Right ventricle myocardium inferior (tissue), 1 donor: Measurements from ENCODE around the gene CECR2. TPM values are rescaled to one million over a fixed set of nuclear protein-coding genes. Genes with fewer than 3 reads are reported as not detected.
"Not testable (repeated sequence)": the region's sequence is repeated elsewhere in the genome, so short reads cannot be mapped to it uniquely, and the experiment has no call there.

Experiments
- ATAC-seq: fragments of 200-7000 bp; cut with Tn5 transposase; one replicate; pipeline ENCODE4 v1.9.1; 2020; ENCODE audit warnings: mild to moderate bottlenecking, moderate library complexity
- DNase-seq: peaks from one replicate; pipeline ENCODE4 v3.0.0; 2021; ENCODE audit errors: missing footprints
- intact Hi-C: fragments of 100-400 bp; cut with DNase I; formaldehyde crosslinking; loops from one replicate; pipeline ENCODE4 v1.11.0; 2022
- total RNA-seq: library from RNA; stranded (reverse); fragmentation: NEBNext Ultra II Directional; extraction: Animal tissue kit (Norgen Biotek cat#: 25700); gene quantifications from one replicate; pipeline ENCODE4 v1.2.1, GENCODE V29; 2021
- donor health status: DM: no; HTN: yes; CAD: no; lungs with severe emphysema.

CECR2 gene
- total RNA-seq, 1 donor from 2014 or later = 6.4 TPM

DNA sequence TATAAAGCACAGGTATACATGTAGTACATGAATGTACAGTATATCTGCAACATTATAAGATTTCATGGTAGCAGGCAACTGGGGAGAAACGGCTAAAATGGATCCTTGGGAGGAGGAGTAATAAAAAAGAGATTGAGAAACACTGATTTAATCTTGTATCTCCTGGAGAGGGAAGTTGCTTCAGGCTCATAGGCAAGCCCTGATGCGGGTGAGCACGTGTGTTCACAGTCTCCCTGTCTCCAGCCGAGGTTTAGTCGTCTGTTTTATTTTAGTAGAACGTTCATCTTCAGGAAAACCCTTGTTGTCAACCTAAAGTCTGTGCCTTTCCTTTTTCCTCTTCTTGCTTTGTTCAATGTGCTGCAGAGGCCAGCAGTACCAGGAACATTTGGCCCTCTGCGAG, 172.2 kb downstream of the CECR2 start:
- no peak for ATAC-seq
- intact Hi-C loops = no loop called here

DNA sequence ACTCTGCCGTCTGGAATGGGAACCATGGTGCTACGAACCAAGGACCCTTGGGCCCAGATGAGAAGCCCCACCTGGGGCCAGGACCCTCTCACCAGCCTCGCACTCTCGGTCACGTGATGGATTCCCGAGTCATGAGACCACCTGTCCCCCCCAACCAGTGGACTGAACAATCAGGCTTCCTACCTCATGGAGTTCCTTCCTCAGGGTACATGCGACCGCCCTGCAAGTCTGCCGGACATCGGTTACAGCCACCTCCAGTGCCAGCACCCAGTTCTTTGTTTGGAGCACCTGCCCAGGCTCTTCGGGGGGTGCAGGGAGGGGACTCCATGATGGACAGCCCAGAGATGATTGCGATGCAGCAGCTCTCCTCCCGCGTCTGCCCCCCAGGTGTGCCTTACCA, 173.2 kb downstream of the CECR2 start:
- no peak for DNase-seq

More for the DNA sequence above, 172.2 kb downstream of the CECR2 start:
- DNase-seq = no peak

DNA sequence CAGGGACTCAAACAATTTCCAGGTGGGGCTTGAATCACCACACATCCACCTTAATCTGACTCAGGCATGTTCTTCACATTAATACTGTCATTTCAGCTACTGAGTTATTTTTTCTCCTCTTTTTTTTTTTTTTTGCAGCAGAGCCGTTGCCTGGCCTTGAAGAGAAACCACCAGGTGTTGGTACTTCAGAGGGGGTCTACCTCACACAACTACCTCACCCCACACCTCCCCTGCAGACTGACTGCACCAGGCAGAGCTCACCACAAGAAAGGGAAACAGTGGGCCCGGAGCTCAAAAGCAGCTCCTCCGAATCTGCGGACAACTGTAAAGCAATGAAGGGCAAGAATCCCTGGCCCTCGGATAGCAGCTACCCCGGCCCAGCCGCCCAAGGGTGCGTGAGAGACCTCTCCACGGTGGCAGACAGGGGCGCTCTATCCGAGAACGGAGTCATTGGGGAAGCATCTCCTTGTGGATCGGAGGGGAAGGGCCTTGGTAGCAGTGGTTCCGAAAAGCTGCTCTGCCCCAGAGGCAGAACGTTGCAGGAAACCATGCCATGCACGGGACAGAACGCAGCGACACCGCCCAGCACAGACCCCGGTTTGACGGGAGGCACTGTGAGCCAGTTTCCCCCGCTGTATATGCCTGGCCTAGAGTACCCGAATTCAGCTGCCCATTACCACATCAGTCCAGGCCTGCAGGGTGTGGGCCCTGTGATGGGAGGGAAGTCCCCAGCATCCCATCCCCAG, 178.9 kb downstream of the CECR2 start:
- intact Hi-C loops = no loop called here
- DNase-seq (no peak), ATAC-seq (no peak)

More for the DNA sequence above, 173.2 kb downstream of the CECR2 start:
- ATAC-seq = peak; percentile 23
- intact Hi-C loops = no loop called here

DNA sequence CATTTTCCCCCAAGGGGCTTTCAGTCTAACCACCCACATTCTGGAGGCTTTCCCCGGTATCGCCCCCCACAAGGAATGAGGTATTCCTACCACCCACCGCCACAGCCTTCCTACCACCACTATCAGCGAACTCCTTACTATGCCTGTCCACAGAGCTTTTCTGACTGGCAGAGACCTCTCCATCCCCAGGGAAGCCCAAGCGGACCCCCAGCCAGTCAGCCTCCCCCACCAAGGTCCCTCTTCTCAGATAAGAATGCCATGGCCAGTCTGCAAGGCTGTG, 179.4 kb downstream of the CECR2 start:
- intact Hi-C loops = no loop called here
- ATAC-seq (no peak), DNase-seq (no peak)

DNA sequence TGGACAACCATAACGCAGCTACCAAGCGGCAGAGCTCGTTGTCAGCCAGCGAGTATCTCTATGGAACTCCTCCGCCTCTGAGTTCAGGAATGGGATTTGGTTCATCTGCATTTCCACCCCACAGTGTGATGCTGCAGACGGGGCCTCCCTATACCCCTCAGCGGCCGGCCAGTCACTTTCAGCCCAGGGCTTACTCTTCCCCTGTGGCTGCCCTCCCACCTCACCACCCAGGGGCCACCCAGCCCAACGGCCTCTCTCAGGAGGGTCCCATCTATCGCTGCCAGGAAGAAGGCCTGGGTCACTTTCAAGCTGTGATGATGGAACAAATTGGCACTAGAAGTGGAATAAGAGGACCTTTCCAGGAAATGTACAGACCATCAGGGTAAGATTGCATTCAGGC, 179.9 kb downstream of the CECR2 start:
- DNase-seq (no peak), ATAC-seq (no peak)
- intact Hi-C loops = no loop called here

DNA sequence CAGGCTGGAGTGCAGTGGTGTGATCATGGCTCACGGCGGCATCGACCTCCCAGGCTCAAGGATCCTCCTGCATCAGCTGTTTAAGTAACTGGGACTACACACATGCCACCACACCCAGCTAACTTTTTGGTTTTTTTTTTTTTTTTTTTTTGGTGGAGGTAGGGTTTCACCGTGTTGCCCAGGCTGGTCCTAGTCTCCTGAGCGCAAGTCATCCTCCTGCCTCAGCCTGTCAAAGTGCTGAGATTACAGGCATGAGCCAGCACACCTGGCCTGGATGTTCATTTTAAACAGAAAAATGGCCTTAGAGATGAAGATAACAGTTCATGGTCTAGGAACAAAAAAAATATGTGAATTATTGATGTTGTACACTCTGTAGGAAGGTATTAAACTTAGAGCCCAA, 180.4 kb downstream of the CECR2 start:
- no peak for ATAC-seq
- intact Hi-C loops = no loop called here
- DNase-seq = no peak

DNA sequence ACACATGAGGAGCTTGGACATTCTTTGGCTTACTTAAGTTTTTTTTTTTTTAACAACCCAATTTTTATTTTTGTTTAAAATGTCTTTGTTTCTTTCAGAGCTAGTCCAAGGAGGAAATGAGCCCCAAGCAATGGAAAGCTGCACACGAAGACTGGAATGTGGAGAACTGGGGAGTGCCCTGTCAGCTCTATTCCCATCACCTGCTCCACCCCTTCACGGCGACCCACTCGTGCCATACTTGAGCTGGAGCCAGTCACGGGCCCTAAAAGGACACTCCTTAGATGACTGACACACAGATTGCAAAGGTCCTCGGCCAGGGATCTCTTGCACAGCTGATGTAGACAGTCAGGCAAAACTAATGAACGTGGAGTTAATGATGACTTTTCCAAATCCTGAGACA, 183.5 kb downstream of the CECR2 start:
- ATAC-seq (peak; percentile 75), DNase-seq (no peak)

DNA sequence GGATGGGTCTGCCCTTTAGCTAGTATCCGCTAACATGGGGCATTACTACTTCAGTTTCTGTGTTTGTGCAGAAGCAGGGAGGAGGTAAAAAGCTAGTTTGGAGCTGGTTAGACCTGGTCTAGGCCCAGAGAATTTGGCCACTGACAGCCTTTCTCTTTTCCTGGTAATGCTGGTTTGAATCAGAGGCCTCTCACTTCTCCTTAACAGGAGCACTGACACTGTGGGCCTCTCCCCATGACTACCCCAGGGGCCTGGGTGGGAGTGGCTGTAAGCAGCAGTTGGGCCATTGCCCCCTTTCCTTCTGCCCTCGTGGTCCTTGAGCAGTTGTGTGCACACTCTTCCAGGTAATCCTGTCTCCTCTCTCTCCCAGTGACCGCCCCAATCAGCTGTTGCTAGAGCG, 185.6 kb downstream of the CECR2 start:
- ATAC-seq = no peak
- intact Hi-C loops = loop anchor here (5.0 kb wide), 1 partner anchor 232 kb away; no protein-coding TSS in a partner anchor

More for the DNA sequence above, 183.5 kb downstream of the CECR2 start:
- intact Hi-C loops = no loop called here

DNA sequence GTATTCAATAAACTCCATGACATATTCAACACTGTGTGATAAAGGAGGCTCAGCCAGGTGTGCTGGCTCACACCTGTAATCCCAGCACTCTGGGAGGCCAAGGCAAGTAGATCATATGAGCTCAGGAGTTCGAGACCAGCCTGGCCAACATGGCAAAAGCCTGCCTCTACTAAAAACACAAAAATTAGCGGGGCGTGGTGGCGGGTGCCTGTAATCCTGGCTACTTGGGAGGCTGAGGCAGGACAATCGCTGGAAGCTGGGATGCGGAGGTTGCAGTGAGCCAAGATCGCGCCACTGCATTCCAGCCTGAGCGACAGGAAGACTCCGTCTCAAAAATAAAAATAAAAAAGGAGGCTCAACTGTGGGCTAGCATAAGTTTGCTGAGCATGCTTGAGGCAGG, 189.9 kb downstream of the CECR2 start:
- ATAC-seq (no peak), DNase-seq (no peak)
- intact Hi-C loops = loop anchor here (2.0 to 5.0 kb wide), 2 partner anchors 168 to 228 kb away; no protein-coding TSS in a partner anchor

More for the DNA sequence above, 185.6 kb downstream of the CECR2 start:
- DNase-seq = no peak

DNA sequence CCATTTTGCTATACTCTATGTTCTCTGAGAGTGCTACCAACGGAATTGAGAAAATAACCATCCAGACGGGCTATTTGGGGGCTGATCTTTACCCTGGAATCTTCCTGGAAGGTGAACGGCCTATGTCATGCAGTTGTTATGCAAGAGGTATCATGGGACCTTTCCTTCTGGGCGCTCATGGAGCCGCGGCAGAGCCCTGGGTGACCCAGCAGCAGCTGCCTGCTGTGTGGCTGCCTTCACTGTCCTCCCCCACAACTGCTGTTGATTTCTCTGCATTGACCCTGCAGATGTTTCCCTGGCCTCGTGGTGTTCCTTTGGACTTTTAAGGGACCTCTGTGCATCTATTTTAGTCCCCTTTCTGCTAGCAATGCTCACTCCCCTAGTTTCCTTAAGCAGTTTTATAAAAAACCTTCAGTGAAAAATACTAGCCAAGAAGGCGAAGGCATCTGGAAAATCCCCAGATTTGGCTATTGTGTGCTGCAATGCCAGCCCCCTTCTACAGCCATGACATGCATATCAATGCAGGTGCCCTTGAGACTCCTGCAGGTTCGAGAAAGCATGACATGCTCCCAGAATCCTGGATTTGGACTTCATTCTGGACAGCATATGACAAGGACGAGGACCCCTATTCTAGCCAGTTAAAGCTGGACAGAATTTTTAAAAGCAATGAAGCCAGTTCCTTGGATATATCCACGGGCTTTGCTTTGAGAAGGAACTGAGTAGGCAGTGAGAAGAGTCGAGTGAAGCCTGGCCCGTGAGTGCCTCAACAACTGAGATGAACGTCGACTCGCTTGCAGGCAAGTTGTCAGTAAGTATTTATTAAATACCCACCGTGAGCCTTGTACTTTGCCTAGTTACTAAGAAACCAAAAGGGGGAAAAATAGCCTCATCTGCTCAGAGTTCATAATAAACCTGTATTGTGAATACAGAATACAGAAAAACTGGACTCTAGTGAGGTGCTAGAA, 193.9 kb downstream of the CECR2 start, which contains the start of gene SLC25A18:
Gene SLC25A18, plus strand, starts transcription at position 593 of the 965 bp plus-strand sequence. CDS start 16,447 bp downstream, outside the sequence.
- intact Hi-C loops = loop anchor here (2.0 kb wide), 1 partner anchor 76 kb away; the partner anchor contains the start of gene BCL2L13
- ATAC-seq (peak; percentile 93), DNase-seq (peak; percentile 78)

DNA sequence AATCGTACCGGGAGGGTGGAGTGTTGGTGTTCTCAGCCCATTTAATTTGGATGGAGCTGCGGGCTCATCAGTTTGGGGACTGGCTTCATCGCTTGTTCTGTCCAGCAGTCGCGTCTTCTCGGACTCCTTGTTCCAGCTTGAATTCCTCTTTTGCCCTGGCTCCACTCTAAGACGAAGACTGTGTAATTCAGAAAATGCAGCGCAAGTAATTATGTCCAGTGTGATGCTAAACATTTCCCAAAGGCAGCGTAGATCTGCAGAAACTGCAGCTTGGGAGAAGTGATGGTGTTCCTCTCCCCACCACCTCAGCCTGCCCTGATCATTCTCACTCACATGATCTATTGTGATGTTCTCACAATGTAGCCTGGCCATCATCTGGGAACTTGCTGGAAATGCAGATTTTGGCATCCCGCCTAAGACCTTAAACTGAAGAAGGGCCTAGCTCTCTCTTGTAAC, 194.7 kb downstream of the CECR2 start:
- intact Hi-C loops = loop anchor here (2.0 kb wide), 1 partner anchor 75 kb away; the partner anchor contains the start of gene BCL2L13
- ATAC-seq (peak; percentile 38), DNase-seq (no peak)

DNA sequence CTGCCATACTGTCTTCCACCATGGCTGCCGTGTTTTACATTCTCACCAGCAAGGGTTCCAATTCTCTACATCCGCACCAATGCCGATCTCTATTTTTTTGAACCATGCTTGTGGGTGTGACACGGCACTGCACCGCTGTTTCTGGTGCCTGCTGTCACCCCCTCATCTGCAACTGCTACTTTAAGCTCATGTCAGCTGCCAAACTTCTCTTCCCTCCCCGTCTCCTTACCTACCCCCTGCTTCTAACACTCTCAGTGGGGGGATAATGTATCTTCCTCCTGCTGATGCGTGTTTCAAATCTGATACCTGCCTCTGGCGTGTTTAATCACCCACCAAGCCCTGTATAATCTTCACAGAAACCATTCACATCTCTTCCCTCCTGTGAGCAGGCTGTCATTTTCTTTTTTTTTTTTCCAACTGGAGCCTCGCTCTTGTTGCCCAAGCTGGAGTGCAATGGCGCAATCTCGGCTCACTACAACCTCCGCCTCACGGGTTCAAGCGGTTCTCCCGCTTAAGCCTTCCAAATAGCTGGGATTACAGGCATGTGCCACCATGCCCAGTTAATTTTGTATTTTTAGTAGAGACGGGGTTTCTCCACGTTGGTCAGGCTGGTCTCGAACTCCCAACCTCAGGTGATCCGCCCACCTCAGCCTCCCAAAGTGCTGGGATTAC, 196.9 kb downstream of the CECR2 start:
- ATAC-seq, intact Hi-C loops, DNase-seq: not testable (repeated sequence)

DNA sequence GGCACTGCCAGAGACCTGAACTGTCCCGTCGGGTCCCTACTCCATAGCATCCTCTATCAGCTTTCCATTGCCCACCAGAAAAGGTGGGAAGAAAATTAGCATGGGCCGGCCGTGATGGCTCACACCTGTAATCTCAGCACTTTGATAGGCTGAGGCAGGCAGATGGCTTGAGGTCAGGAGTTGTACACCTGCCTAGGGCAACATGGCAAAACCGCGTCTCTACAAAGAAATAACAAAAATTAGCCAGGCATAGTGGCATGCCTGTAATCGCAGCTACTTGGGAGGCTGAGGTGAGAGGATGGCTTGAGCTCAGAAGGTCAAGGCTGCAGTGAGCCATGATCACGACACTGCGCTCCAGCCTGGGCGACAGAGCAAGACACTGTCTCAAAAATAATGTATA, 197.5 kb downstream of the CECR2 start:
- intact Hi-C loops = no loop called here
- ATAC-seq (no peak), DNase-seq (no peak)

DNA sequence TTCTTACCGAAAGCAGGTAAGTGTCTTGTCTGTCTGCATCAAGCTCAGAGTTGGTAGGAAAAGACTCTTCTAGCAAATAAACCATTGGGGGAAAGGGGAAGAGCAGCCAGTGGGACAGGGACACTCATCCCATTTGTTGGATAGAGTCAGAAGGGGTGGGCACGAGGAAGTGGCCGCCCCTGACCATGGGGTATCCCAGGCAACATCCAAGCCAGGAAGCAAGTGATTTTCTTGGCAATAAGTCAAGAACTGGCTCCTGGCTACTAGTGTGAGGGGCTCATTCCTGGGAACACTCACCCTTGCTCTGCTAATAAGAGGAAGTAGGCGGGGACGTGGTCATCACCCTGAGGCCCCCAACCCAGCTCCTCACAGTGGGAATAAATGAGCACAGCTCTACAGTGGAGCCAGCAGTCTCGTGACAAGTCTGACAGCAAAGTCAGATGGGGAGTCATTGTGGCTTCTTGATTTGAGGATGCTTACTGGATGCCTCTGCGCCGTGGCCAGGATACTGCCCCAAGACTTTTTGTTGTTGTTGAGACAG, 200.8 kb downstream of the CECR2 start:
- DNase-seq = no peak
- intact Hi-C loops = loop anchor here (2.0 kb wide), 1 partner anchor 69 kb away; the partner anchor contains the start of gene BCL2L13
- peak; percentile 37 for ATAC-seq

DNA sequence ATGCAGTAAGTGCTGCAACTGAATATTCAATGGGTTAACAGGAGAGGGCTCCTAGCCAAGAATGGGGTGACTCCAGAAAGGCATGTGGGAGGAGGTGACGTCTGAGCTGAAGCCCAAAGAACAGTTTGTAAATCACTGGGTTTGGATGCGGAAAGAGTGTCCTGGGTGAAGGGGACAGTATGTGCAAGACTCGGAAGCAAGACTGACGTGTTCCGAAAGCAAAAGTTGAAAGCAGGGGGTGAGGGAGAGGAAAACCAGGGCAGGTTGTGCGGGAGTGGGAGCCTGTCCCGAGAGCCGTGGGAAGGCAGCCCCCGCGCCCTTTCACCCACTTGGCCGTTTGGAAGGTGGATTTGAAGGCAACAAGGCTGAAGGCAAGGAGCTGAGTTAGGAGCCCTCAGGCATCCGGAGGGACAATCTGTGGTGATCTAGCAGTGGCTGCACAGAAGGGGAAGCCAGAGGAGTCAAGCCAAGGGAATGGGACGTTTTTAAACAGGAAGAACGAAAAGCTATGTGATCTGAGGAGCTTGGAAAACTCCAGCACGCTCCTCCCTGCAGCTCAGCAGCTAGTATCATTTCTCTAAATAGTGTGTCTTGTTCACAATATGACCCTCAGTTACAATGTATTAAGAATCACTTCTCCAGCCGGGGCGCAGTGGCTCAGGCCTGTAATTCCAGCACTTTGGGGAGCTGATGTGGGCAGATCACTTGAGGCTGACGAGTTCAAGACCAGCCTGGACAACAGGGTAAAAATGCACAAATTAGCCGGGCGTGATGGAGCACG, 201.8 kb downstream of the CECR2 start:
- ATAC-seq (peak; percentile 93), DNase-seq (peak; percentile 91)
- intact Hi-C loops = loop anchor here (2.0 kb wide), 1 partner anchor 68 kb away; the partner anchor contains the start of gene BCL2L13

DNA sequence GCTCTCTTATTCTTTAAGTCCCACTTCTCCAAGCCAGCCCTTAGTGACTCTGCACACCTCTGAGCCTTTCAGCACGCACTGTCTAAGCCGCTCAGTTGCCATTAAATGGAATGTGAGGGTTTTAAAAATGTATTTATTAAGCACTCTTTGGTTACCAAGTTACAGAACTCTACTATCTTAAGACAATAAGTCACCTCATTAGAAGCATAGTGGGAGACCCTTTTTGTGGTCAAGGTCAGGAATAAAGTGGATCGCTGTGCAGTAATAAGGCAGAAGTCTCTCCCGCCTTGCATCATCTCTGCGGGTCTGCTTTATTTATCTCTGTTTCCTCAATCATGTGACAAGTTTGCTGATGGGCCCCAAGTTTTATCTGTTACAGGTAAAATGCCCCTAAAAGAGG, 205.9 kb downstream of the CECR2 start:
- no peak for ATAC-seq
- intact Hi-C loops = no loop called here
- DNase-seq = no peak

DNA sequence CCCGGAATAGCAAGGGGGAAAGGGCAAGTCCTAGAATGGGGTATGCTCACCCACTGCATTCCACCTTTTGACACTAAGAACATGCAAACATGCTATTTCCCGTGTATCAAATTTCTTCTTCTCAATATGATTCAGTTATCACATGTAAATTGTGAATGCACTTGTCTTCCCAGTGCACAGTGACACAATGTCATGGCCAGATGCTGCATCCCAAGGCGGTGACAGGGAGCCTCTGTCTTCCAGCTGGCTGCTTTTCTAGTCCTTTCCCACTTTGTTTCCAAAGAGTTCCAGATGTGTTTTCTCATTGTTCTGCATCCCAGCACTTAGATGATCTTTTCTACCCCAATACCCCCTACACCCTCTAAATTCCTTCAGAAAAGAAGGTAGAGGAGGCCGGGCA, 206.4 kb downstream of the CECR2 start:
- intact Hi-C loops = no loop called here
- ATAC-seq (no peak), DNase-seq (no peak)

DNA sequence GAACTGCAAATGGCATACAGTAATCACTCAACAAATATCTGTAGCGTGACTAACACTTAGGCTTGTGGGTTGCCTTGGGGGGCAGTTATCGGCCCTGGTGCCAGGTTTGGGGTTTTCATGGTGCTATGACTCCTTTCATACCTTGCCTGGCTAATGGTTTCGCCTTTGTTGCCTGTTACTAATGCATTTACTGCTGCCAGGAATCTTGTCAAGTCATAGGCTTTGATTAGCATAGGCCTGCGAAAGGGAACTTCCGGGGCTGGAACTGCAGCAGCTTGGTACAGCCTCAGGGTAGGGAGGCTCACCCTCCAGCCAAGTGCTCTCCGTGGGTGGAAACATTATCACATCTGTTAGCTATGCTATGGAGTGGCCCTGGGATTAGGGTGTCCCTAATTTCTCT, 207.2 kb downstream of the CECR2 start:
- DNase-seq (no peak), ATAC-seq (peak; percentile 49)
- intact Hi-C loops = no loop called here
